ENCODE data around the gene ALG9. TPM values are rescaled to one million over a fixed set of nuclear protein-coding genes. Genes with fewer than 3 reads are reported as not detected.
A peak's percentile ranks its signal among the peaks of the same experiment; 100 is the strongest.

Gene ALG9
- total RNA-seq, 1 donor from 2014 or later: 35.2 TPM

- DNase-seq: peak; percentile 99
Observed at GRCh38 chr11:111878849-111879636, 7.7 kb upstream of the ALG9 start, which contains the start of the genes CFAP68 and FDXACB1. Gene CFAP68, plus strand, starts transcription at chr11:111879541. Its CDS starts 20 bp downstream, at chr11:111879561. Gene FDXACB1, minus strand, starts transcription at chr11:111879165. Its CDS starts 33 bp downstream, at chr11:111879132.

DNA sequence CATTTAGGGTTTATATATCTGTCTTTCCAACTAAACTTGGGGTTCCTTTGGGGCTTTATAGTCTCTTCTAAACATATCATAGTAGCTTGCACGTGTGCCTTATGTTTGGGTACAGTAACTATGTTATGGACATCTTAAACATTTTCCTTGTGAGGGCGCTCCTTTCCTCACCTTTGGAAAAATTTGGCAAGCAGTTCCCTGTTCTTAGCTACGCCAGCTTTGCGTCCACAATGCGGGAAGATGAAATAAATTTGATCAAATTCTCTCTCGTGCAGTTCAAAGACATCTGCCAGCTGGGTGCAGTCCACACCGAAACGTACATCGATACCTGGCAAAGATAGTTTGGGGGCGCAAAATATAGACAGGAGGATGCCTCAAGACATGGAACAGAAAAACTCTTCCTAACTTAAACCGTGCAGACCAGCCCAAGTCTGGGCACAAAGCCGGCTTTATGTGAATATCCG is 7.0 kb upstream of the ALG9 start:
- DNase-seq: no peak

DNA sequence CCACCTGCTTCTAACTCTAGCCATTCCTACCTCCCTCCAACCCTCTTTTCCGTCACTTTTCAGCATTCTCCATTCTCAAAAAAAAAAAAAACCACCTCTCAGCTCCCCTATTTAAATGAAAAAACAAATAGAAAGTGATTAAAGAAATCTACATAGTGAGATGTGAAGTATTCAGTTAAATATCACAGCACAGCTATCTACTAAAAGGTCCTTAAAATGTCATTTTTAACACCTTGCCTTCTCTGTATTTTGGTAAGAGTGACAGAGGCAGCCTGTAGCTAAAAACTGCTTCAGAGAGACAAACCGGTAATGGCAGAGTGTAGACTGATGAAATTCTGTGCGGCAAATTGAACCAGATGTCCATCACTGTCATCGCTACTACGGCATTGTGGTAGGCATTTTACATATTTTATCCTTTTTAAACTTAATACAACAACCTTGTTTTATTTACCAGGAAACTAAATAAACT is 346 bp upstream of the ALG9 start:
- no peak for DNase-seq

DNA sequence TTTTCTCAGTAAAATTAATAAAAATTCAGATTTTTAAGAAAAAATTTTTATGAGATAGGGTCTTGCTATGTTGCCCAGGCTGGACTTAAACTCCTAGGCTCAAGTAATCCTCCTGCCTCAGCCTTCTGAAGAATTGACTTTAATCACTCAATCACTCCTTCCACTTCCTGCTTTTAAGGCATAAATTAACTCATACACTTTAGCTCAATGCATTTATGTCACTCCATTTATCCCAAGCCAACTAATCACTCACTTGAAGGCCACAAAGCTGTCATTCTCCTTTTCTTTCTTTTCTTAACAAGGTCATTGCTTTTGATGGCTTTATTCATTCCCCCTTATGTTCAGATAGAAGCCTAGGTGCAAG is 877 bp downstream of the ALG9 start:
- no peak for DNase-seq

- DNase-seq: peak; percentile 8
Observed at GRCh38 chr11:111870113-111870512, 1.3 kb downstream of the ALG9 start.

DNA sequence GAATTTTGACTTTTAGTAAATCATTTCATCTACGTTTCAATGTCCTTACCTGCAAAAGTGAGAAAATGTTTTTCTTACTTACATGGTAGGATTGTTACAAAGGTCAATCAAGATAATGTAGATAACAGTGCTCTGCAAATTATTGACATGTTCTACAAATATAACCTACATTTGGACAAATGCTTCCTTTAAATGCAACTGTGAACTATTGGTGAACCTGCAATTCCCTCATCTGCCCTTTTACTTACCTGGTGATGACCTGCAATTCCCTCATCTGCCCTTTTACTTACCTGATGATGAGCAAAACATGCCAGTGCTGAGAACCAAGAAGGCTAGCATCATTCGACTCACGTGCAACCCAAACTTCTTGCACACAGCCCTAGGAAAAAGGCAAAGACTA is 11.1 kb downstream of the ALG9 start:
- no peak for DNase-seq

- no peak for DNase-seq
Observed at GRCh38 chr11:111855506-111855905, 15.9 kb downstream of the ALG9 start.

DNA sequence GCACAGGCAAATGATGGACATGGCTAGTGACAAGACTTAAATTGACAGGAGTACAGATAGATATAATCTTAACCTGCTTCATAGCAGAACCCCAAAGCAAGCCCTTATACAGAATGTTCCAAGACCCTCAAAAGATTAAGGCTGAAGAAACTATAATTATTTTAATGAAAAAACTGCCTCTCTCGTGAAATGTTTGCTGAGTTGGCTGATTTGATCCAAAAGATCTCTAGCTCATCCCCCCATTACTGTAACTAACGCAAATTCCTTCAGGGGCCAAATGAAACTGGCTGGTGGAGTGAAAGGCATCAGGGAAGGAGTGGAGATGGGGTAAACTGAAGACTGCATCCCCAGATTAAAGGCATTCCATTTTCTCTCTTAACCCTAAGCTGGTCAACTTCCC is 19.3 kb downstream of the ALG9 start:
- no peak for DNase-seq

- no peak for DNase-seq
Observed at GRCh38 chr11:111851636-111852035, 19.7 kb downstream of the ALG9 start.

- DNase-seq: no peak
Observed at GRCh38 chr11:111851067-111851466, 20.3 kb downstream of the ALG9 start.

DNA sequence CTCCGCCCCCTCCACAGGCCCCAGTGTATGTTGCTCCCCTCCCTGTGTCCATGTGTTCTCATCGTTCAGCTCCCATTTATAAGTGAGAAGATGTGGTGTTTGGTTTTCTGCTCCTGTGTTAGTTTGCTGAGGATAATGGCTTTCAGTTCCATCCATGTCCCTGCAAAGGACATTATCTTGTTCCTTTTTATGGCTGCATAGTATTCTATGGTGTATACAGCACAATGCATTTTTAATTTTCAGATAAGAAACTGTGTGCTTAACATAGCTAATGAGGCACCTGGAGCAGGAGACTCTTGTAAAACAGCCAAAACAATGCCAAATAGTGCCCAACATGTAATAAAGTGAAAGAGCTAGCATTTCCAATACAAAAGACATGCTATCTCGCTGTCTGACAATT is 21.8 kb downstream of the ALG9 start:
- DNase-seq: no peak

DNA sequence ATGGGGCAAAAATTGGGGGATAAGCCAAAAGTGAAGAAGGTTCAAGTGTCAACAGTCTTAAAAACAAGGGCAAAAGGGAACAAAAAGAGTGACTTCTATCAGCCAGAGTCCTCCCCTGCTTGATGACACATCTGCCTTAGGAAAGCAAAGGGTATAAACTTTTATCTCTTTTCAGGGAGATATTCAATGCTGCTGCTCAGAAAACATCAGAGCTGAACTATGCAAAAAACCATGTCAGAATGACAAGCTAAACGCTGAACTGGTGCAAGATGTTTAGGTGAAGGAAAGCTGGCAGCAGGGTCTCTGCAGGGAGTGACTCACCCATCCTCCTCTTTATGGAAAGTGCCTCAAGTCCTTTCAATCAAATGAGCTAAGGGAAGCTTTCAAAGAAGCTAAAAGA is 24.7 kb downstream of the ALG9 start:
- DNase-seq: no peak

DNA sequence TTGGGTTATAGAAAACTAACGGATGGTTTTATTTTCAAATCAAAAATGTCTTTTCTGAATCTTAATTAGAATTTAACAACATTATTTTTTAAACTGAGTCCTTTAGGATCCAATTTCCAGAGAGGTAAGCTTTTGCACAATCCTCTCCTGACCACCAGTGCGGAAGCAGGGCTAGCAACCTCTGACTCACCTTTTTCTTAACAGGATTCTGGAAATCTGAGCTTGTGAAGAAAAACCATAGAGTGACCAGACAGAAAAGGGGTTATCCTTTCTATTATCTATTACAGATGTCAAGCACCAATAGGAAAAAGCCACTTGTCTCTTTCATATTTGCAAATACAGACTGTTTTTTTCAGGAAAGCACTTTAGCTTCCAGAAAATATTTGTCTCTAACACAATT is 25.3 kb downstream of the ALG9 start:
- no peak for DNase-seq

- DNase-seq: no peak
Observed at GRCh38 chr11:111845276-111846028, 25.9 kb downstream of the ALG9 start.

GRCh38 chr11:111843661-111844060 is 27.7 kb downstream of the ALG9 start:
- DNase-seq: no peak

DNA sequence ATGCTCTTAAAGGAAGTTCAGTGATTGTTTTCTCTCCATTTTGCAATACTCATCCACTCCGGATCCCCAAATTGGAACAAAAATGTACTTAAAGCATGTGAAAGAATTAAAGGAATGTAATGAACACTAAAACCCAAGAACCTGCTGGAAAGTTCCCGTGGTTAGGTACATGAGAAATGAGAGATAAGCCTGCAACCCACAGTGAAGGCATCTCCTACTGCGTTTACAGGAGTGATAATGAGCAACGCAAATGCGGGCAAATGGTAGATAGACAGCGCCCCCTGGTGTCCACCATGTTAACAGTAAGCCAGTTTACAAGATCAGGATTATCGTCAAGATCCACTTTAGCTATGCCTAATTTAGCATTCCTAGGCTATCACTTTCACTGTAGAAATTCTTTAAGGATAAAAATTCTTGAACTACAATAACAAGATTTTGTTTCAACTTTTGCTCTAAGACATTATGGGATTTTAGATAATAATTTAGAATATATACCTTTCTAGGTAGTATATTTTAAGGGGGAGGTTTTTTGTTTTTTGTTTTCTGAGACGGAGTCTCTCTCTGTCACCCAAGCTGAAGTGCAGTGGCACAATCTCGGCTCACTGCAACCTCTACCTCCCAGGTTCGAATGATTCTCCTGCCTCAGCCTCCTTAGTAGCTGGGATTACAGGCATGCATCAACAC is 29.9 kb downstream of the ALG9 start:
- DNase-seq: peak; percentile 94

DNA sequence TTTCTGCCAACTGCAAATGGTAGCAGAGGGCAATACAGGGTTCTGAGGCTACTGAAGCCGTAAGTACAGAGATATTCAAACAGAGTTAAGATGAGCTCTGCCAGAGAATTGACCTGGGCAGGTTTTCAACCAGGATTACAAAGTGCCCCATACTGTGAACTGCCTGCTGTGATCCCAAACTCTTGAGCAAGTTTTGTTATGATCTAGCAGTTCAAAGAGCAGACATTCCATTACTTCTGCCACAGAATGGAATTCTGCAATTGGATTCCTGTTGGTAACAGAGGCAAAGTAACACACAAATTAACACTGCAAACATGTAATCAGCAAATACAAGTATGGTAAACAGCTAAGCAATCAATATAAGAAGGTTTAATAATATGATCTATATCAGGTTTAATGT is 31.2 kb downstream of the ALG9 start:
- no peak for DNase-seq

DNA sequence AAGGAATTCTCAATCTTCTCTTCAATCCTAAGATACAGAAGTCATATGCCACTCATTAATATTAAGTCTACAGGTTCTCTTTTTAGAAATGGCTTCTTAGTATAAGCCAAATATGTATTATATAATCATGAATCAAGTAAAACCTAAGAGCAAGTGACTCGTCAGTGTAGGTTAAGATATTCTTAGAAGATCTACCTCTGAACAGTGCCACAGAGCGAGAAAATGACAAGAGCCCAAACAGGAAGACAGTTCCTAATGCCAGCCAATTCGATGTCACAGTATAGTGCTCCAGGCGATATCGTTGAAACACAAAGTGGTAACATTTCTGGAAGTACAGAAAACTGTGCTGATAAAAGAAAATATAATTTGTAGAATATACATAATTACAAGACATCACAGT is 33.3 kb downstream of the ALG9 start:
- DNase-seq: no peak

DNA sequence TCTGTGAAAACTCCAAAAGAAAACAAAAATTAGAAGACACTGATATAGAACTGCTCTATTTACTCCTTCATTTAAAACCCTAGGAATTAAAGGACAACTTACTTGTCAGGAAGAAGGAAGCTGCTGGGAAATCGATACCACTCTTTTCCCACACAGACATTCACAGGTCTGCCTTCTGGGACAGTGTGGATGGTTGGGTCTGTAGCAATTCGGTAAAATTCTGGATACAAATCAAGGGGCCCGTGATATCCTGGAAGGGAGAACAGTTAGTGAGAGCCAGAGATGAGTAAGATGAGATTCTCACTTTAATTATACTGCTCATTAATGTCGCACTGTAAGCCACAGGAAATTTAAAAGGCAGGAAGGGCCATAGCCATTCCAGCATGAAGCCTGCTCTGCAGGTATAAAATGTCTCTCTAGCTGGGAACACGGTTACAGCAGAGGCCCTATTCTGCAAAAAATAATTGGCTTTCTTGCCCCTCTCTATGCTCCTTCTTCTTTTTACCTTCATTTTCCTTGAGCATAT is 34.0 kb downstream of the ALG9 start:
- no peak for DNase-seq

DNA sequence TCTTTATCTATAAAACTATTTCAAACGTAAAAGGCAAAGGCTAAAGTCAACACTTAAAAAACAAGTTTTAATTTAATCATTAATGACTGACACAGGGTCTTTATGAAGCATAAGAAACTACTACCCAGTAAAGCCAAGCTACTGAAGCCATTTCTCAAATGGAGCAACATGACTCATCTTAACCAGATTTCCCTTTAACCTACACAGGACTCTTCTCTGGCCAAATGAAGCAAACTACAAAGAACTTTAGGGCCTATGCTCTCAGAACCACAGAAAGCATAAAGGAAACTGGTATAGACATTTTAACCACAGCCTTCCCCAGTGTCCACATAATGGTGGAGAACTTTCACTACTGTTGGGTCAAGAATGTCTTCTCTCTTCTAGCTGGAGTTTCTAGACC is 34.7 kb downstream of the ALG9 start:
- DNase-seq: no peak

- DNase-seq: no peak
Observed at GRCh38 chr11:111836162-111836561, 35.2 kb downstream of the ALG9 start.

- no peak for DNase-seq
Observed at GRCh38 chr11:111835665-111836064, 35.7 kb downstream of the ALG9 start.

Data from tongue (tissue), 2 donors.